H1 (cell line): ENCODE data around the gene APOL4. TPM values are rescaled to one million over a fixed set of nuclear protein-coding genes. Genes with fewer than 3 reads are reported as not detected.

Source experiments
- CTCF ChIA-PET: fragments of 300-600 bp; sonication (Branson Sonifier 250); formaldehyde crosslinking; loops from one replicate; lab custom pipeline; 2021; ENCODE audit not compliant: partially characterized antibody; lab: Charles Lee
- POLR2A ChIA-PET: fragments of 300-600 bp; sonication (Branson Sonifier 250); formaldehyde crosslinking; loops from one replicate; lab custom pipeline; 2021; ENCODE audit warnings: inconsistent platforms; ENCODE audit not compliant: partially characterized antibody; lab: Charles Lee
- DNase-seq, 2 experiments: peaks; one replicate each; pipeline versions ENCODE4 v3.0.0 to v3.0.0-alpha.2; 2010 to 2022; ENCODE audit warnings: low spot score in 2 of 2, low read depth in 1 of 2, mixed read lengths in 1 of 2
- FAIRE-seq: peaks from 2 replicates; lab custom pipeline; 2011; peaks lifted over from hg19 to GRCh38; lab: Jason Lieb, UNC
- H2AFZ ChIP-seq: 2 replicates; pipeline ENCODE4 v1.8.1; 2012; ENCODE audit warnings: low read length, inconsistent platforms
- H2AK5ac ChIP-seq: 2 replicates; pipeline ENCODE4 v1.6.1; 2013; ENCODE audit warnings: low read depth, low read length
- H2BK120ac ChIP-seq: replicated peaks from 2 replicates; pipeline ENCODE3; 2013; ENCODE audit warnings: low read depth, low read length, inconsistent platforms
- H2BK12ac ChIP-seq: 2 replicates; pipeline ENCODE4 v1.6.1; 2013; ENCODE audit warnings: low read depth, low read length
- H2BK15ac ChIP-seq: 2 replicates; pipeline ENCODE4 v1.6.1; 2013; ENCODE audit warnings: low read length
- H2BK20ac ChIP-seq: 2 replicates; pipeline ENCODE4 v1.6.1; 2013; ENCODE audit warnings: low read length
- H2BK5ac ChIP-seq: 2 replicates; pipeline ENCODE4 v1.6.1; 2013; ENCODE audit warnings: low read depth, low read length
- H3K14ac ChIP-seq: 2 replicates; pipeline ENCODE4 v1.6.1; 2013; ENCODE audit warnings: inconsistent platforms; ENCODE audit not compliant: insufficient read length
- H3K18ac ChIP-seq: 2 replicates; pipeline ENCODE4 v1.6.1; 2013; ENCODE audit warnings: low read length; ENCODE audit errors: extremely low read depth
- H3K23ac ChIP-seq: 2 replicates; pipeline ENCODE4 v1.6.1; 2013; ENCODE audit warnings: inconsistent platforms; ENCODE audit not compliant: insufficient read length
- H3K23me2 ChIP-seq: 2 replicates; pipeline ENCODE4 v1.6.1; 2013; ENCODE audit warnings: low read depth, low read length
- H3K27ac ChIP-seq: 2 replicates; pipeline ENCODE4 v1.6.1; 2011; ENCODE audit warnings: low read depth, low read length, inconsistent platforms
- H3K27me3 ChIP-seq, 4 experiments: replicated peaks in 1 of 4; 1 replicate in 1 of 4; 2 replicates in 3 of 4; pipeline versions ENCODE4 v1.6.1 to v1.8.1; 2011 to 2013; ENCODE audit warnings: low read length in 3 of 4, mild to moderate bottlenecking in 3 of 4, inconsistent platforms in 2 of 4, mixed read lengths in 2 of 4, moderate library complexity in 1 of 4; ENCODE audit not compliant: control insufficient read depth in 3 of 4, insufficient read depth in 3 of 4; ENCODE audit errors: extremely low read depth in 1 of 4
- H3K36me3 ChIP-seq, 4 experiments: 2 replicates each; pipeline versions ENCODE4 v1.6.1 to v1.8.1; 2011 to 2013; ENCODE audit warnings: mild to moderate bottlenecking in 4 of 4, low read length in 3 of 4, moderate library complexity in 2 of 4, control low read depth in 1 of 4, inconsistent platforms in 1 of 4; ENCODE audit not compliant: insufficient read depth in 4 of 4, control insufficient read depth in 2 of 4
- H3K4ac ChIP-seq: replicated peaks from 2 replicates; pipeline ENCODE3; 2013; ENCODE audit warnings: low read length, low read depth, mixed read lengths, inconsistent platforms; ENCODE audit not compliant: insufficient read length
- H3K4me1 ChIP-seq, 4 experiments: replicated peaks in 1 of 4; 1 replicate in 1 of 4; 2 replicates in 3 of 4; pipeline versions ENCODE4 v1.6.1 to v1.8.1; 2011 to 2013; ENCODE audit warnings: low read length in 3 of 4, inconsistent platforms in 2 of 4, mixed read lengths in 1 of 4; ENCODE audit not compliant: insufficient read depth in 4 of 4, control insufficient read depth in 3 of 4
- H3K4me2 ChIP-seq, 2 experiments: 2 replicates each; pipeline versions ENCODE4 v1.6.1 to v1.8.1; 2011 to 2013; ENCODE audit warnings: low read depth in 2 of 2, low read length in 2 of 2, control low read depth in 1 of 2, inconsistent platforms in 1 of 2, mild to moderate bottlenecking in 1 of 2; ENCODE audit not compliant: insufficient read depth in 1 of 2
- H3K4me3 ChIP-seq, 4 experiments: fragments of 200-600, 300-600 bp in 1 of 4; sonication (generic), shearing (Covaris generic), sonication (Bioruptor Twin) in 1 of 4; 2 replicates each; pipeline versions ENCODE4 v1.5.1 to v1.8.1; 2011 to 2016; ENCODE audit warnings: low read length in 4 of 4, low read depth in 3 of 4, control low read depth in 2 of 4, inconsistent platforms in 2 of 4, mild to moderate bottlenecking in 2 of 4, mixed read lengths in 1 of 4, moderate library complexity in 1 of 4; ENCODE audit not compliant: insufficient read depth in 2 of 4; ENCODE audit errors: extremely low read depth in 1 of 4
- H3K56ac ChIP-seq: replicated peaks from 2 replicates; pipeline ENCODE3; 2013; ENCODE audit warnings: low read depth, mild to moderate bottlenecking, mixed read lengths, low read length, inconsistent platforms; ENCODE audit not compliant: insufficient read length
- H3K79me1 ChIP-seq: 2 replicates; pipeline ENCODE4 v1.6.1; 2013; ENCODE audit warnings: low read depth, low read length, control low read depth
- H3K79me2 ChIP-seq, 2 experiments: 2 replicates each; pipeline versions ENCODE4 v1.6.1 to v1.8.1; 2012 to 2013; ENCODE audit warnings: low read length in 2 of 2, mild to moderate bottlenecking in 2 of 2, inconsistent platforms in 1 of 2; ENCODE audit not compliant: insufficient read depth in 2 of 2, control insufficient read depth in 1 of 2
- H3K9ac ChIP-seq, 4 experiments: replicated peaks in 1 of 4; 1 replicate in 1 of 4; 2 replicates in 3 of 4; pipeline versions ENCODE4 v1.6.1 to v1.8.1; 2011 to 2013; ENCODE audit warnings: low read depth in 3 of 4, low read length in 3 of 4, control low read depth in 2 of 4, mild to moderate bottlenecking in 2 of 4, moderate library complexity in 2 of 4, inconsistent platforms in 1 of 4; ENCODE audit errors: extremely low read depth in 1 of 4
- H3K9me3 ChIP-seq, 2 experiments: 2 replicates each; pipeline versions ENCODE4 v1.6.1 to v1.8.1; 2012 to 2013; ENCODE audit warnings: mild to moderate bottlenecking in 2 of 2, moderate library complexity in 2 of 2, control low read depth in 1 of 2, inconsistent platforms in 1 of 2, low read depth in 1 of 2, low read length in 1 of 2, mixed read lengths in 1 of 2; ENCODE audit not compliant: insufficient read depth in 2 of 2
- H4K20me1 ChIP-seq, 2 experiments: replicated peaks in 1 of 2; 2 replicates each; pipeline versions ENCODE3 to v1.8.1; 2011 to 2013; ENCODE audit warnings: inconsistent platforms in 2 of 2, low read length in 2 of 2, mild to moderate bottlenecking in 1 of 2; ENCODE audit not compliant: insufficient read depth in 2 of 2, control insufficient read depth in 1 of 2
- H4K5ac ChIP-seq: 2 replicates; pipeline ENCODE4 v1.6.1; 2013; ENCODE audit warnings: low read length, low read depth, mixed read lengths, inconsistent platforms; ENCODE audit not compliant: insufficient read length
- H4K8ac ChIP-seq: 2 replicates; pipeline ENCODE4 v1.8.0; 2013; ENCODE audit warnings: mild to moderate bottlenecking, moderate library complexity, low read length, inconsistent platforms; ENCODE audit not compliant: insufficient read depth; ENCODE audit errors: extremely low read depth
- H4K91ac ChIP-seq: replicated peaks from 2 replicates; pipeline ENCODE3; 2013; ENCODE audit warnings: low read length, mixed read lengths, inconsistent platforms; ENCODE audit not compliant: insufficient read length
- CBX5 ChIP-seq: fragments of 300-800, 300-1000 bp; sonication (generic); IDR thresholded peaks from 2 replicates; pipeline ENCODE4 v1.7.1; 2016; ENCODE audit warnings: antibody characterized with exemption, low read length, low read depth
- CBX8 ChIP-seq: fragments of 300-800, 300-1000 bp; sonication (generic); IDR thresholded peaks from 2 replicates; pipeline ENCODE4 v1.7.1; 2016; ENCODE audit warnings: low read depth, low read length, borderline replicate concordance
- EP300 ChIP-seq, 2 experiments: IDR thresholded peaks; 1 replicate in 1 of 2; 2 replicates in 1 of 2; pipeline ENCODE4 v1.6.1; 2011 to 2012; ENCODE audit warnings: low read depth in 2 of 2, low read length in 2 of 2, mild to moderate bottlenecking in 2 of 2, borderline replicate concordance in 1 of 2, inconsistent platforms in 1 of 2, moderate library complexity in 1 of 2
- JUN ChIP-seq: IDR thresholded peaks from 2 replicates; pipeline ENCODE4 v1.6.1; 2011; ENCODE audit warnings: low read depth, mild to moderate bottlenecking, improper control_type of control experiment, low read length
- MAFK ChIP-seq: IDR thresholded peaks from 2 replicates; pipeline ENCODE4 v1.6.1; 2012; ENCODE audit warnings: low read depth, mild to moderate bottlenecking, improper control_type of control experiment, low read length
- RBBP5 ChIP-seq: IDR thresholded peaks from 2 replicates; pipeline ENCODE4 v1.7.1; 2012; ENCODE audit warnings: low read depth, mild to moderate bottlenecking, inconsistent platforms, low read length, moderate library complexity, borderline replicate concordance
- RNF2 ChIP-seq: fragments of 200-900, 300-1000 bp; sonication (generic); IDR thresholded peaks from 2 replicates; pipeline ENCODE4 v1.7.1; 2016; ENCODE audit warnings: borderline replicate concordance, low read depth, mild to moderate bottlenecking, antibody characterized with exemption, low read length; ENCODE audit not compliant: poor library complexity, severe bottlenecking; ENCODE audit errors: missing control alignments
- SIRT6 ChIP-seq: IDR thresholded peaks from one replicate; pipeline ENCODE4 v1.7.1; 2012; ENCODE audit warnings: low read length, inconsistent platforms
- SRF ChIP-seq: IDR thresholded peaks from 2 replicates; pipeline ENCODE4 v1.6.1; 2011; ENCODE audit warnings: mild to moderate bottlenecking, low read depth, low read length, moderate library complexity
- SUZ12 ChIP-seq: fragments of 200-600 bp; sonication (generic); IDR thresholded peaks from 2 replicates; pipeline ENCODE4 v1.6.1; 2012; ENCODE audit warnings: mild to moderate bottlenecking, inconsistent platforms, low read length, moderate library complexity, mixed read lengths
- TAF7 ChIP-seq: optimal IDR thresholded peaks from 2 replicates; pipeline ENCODE3; 2011; ENCODE audit warnings: low read depth, mild to moderate bottlenecking, inconsistent platforms, low read length, moderate library complexity, borderline replicate concordance
- ZNF274 ChIP-seq: IDR thresholded peaks from 2 replicates; pipeline ENCODE4 v1.7.0; 2012; ENCODE audit warnings: low read length, borderline replicate concordance; ENCODE audit errors: extremely low read depth
- polyA plus RNA-seq, 7 experiments: library from polyadenylated mRNA; depleted of rRNA in 3 of 7; stranded (reverse) in 5 of 7; unstranded in 2 of 7; fragments of >200 nt in 5 of 7; fragments of 200-250 nt in 2 of 7; gene quantifications; 1 replicate in 5 of 7; 2 replicates in 1 of 7; 4 replicates in 1 of 7; pipeline versions ENCODE4 v1.2.1 to v1.2.3, GENCODE V29; 2011 to 2013; ENCODE audit warnings: missing spikeins in 2 of 7, mixed read lengths in 2 of 7
- total RNA-seq: library from RNA; stranded (reverse); fragmentation: NEBNext Ultra II Directional; extraction: Animal tissue kit (Norgen Biotek cat#: 25700); gene quantifications from 2 replicates; pipeline ENCODE4 v1.2.1, GENCODE V29; 2021
- TF ChIP-seq, protein P1 (sequence below): IDR thresholded peaks from 2 replicates; pipeline ENCODE4 v1.6.1; 2012; ENCODE audit warnings: low read length, inconsistent platforms

Gene APOL4
- total and polyA plus RNA-seq, 2 of the 8 experiments (the other 6 are each of a cell fraction or from before 2014, with no cell fraction given): 0.02 TPM; not detected in 1

DNA sequence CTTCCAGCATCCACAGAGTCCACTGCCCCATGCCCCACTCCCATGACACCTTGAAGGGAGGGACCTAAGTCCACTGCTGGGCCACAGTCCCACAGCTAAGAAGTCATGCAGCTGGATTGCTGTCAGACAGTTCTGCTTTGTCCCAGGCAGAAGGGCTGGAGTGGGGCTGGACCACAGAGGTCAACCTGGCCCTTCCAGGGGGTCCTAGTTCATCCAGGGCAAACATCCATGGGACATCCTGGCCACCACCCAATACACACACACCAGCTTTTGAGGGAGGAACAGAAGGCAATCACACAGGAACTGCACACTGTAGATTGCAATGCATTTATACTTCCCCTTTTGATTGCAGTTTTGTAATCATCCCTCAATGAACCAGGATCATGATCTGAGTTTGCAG lies 11.3 kb upstream of the APOL4 start:
- CTCF ChIA-PET: interaction anchor here (0.6 to 1.6 kb wide), 6 partner anchors 12 to 136 kb away, joined by 3 to 6 read pairs (median 4); no protein-coding TSS in a partner anchor
- H3K4me1 ChIP-seq: no peaks in the 10 kb centered on the region
- H3K14ac ChIP-seq: no peak overlapping the region
- no peaks in the 10 kb centered on the region for H3K36me3 ChIP-seq
- DNase-seq (no peak), FAIRE-seq (no peak)
- H2BK120ac ChIP-seq: no peak overlapping the region
- no peak overlapping the region for H3K27ac ChIP-seq
- H2AK5ac ChIP-seq: no peak overlapping the region; the same call in 1 of the 2 replicates
- POLR2A ChIA-PET: no interaction called here
- no peak overlapping the region for H2BK12ac ChIP-seq
- H4K8ac ChIP-seq: no peak overlapping the region; the same call in 1 of the 2 replicates
- H3K56ac ChIP-seq: no peak overlapping the region
- H4K5ac ChIP-seq: no peak overlapping the region
- H3K9me3 ChIP-seq: peaks cover 0 to 4% of the 10 kb centered on the region in 2 experiments; a peak in 1 of 4 replicates
- no peaks in the 10 kb centered on the region for H3K79me1 ChIP-seq
- no peak overlapping the region for H2BK20ac ChIP-seq
- no peaks in the 10 kb centered on the region for H4K20me1 ChIP-seq
- no peak overlapping the region for H3K9ac ChIP-seq
- H2AFZ ChIP-seq: no peak overlapping the region
- no peak overlapping the region for H2BK5ac ChIP-seq
- no peak overlapping the region for H3K4me2 ChIP-seq
- H2BK15ac ChIP-seq: no peak overlapping the region
- H3K4me3 ChIP-seq: no peak overlapping the region
- H3K27me3 ChIP-seq: no peaks in the 10 kb centered on the region; a peak in 2 of 7 replicates
- H3K79me2 ChIP-seq: no peaks in the 10 kb centered on the region
- H3K18ac ChIP-seq: no peak overlapping the region
- no peak overlapping the region for H3K23ac ChIP-seq
- H4K91ac ChIP-seq: no peak overlapping the region
- H3K4ac ChIP-seq: no peak overlapping the region
- no peaks in the 10 kb centered on the region for H3K23me2 ChIP-seq
- TF ChIP-seq RBBP5 (no peak), CBX8 (no peak), MAFK (no peak), ZNF274 (no peak), SIRT6 (no peak), CBX5 (no peak), JUN (no peak), EP300 (IDR thresholded peaks at IDR 0.05; ENCODE audit: borderline replicate concordance in 1 of 2, low read depth in 2 of 2, low read length in 2 of 2) (no peak), TAF7 (no peak), SUZ12 (no peak), RNF2 (no peak), SRF (no peak)
- TF ChIP-seq, protein P1, sequence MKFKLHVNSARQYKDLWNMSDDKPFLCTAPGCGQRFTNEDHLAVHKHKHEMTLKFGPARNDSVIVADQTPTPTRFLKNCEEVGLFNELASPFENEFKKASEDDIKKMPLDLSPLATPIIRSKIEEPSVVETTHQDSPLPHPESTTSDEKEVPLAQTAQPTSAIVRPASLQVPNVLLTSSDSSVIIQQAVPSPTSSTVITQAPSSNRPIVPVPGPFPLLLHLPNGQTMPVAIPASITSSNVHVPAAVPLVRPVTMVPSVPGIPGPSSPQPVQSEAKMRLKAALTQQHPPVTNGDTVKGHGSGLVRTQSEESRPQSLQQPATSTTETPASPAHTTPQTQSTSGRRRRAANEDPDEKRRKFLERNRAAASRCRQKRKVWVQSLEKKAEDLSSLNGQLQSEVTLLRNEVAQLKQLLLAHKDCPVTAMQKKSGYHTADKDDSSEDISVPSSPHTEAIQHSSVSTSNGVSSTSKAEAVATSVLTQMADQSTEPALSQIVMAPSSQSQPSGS: no peak
